Ovary (tissue), 3 donors: Measurements from ENCODE around the gene ZNF329.

Experiments used
- EP300 ChIP-seq: sonication (generic); formaldehyde crosslinking; IDR thresholded peaks from one replicate; pipeline ENCODE4 v1.6.1; 2017; ENCODE audit warnings: antibody characterized with exemption
- POLR2A ChIP-seq: fragments of 450-650 bp; IDR thresholded peaks from one replicate; pipeline ENCODE4 v1.6.1; 2017; ENCODE audit warnings: antibody characterized with exemption, mild to moderate bottlenecking, moderate library complexity
- TF ChIP-seq, protein P1 (sequence below), 3 donors: fragments of 450-650 bp in 2 of 3; fragments of 200-600 bp in 1 of 3; IDR thresholded peaks; one replicate each; pipeline versions ENCODE4 v1.5.1 to v1.8.0; 2016 to 2022; ENCODE audit warnings: antibody characterized with exemption in 3 of 3, mild to moderate bottlenecking in 1 of 3
- donor health status: DM: no; HTN: no; CAD: no.

DNA sequence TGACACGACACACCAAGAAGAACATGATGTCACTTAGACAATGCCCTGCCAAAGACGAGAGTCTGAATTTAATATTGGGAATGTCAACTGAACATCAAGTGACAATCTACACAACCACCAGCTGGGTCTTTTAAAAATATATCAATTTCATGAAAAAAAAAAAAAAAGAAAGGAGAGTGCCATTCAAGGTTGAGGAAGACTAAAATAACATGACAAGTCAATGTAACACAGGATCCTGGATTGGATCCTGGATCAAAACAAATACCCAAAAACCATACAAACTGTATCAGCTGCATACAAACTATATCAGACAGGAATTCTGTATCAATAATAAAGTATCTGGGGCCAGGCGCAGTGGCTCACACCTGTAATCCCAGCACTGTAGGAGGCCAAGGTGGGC lies 4.7 kb downstream of the ZNF329 start:
- TF ChIP-seq POLR2A (no peak), EP300 (no peak)
- TF ChIP-seq, protein P1, sequence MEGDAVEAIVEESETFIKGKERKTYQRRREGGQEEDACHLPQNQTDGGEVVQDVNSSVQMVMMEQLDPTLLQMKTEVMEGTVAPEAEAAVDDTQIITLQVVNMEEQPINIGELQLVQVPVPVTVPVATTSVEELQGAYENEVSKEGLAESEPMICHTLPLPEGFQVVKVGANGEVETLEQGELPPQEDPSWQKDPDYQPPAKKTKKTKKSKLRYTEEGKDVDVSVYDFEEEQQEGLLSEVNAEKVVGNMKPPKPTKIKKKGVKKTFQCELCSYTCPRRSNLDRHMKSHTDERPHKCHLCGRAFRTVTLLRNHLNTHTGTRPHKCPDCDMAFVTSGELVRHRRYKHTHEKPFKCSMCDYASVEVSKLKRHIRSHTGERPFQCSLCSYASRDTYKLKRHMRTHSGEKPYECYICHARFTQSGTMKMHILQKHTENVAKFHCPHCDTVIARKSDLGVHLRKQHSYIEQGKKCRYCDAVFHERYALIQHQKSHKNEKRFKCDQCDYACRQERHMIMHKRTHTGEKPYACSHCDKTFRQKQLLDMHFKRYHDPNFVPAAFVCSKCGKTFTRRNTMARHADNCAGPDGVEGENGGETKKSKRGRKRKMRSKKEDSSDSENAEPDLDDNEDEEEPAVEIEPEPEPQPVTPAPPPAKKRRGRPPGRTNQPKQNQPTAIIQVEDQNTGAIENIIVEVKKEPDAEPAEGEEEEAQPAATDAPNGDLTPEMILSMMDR (IDR thresholded peaks at IDR 0.05): no peak
